ENCODE measurements around the gene ABCA7.

Gene ABCA7

DNA sequence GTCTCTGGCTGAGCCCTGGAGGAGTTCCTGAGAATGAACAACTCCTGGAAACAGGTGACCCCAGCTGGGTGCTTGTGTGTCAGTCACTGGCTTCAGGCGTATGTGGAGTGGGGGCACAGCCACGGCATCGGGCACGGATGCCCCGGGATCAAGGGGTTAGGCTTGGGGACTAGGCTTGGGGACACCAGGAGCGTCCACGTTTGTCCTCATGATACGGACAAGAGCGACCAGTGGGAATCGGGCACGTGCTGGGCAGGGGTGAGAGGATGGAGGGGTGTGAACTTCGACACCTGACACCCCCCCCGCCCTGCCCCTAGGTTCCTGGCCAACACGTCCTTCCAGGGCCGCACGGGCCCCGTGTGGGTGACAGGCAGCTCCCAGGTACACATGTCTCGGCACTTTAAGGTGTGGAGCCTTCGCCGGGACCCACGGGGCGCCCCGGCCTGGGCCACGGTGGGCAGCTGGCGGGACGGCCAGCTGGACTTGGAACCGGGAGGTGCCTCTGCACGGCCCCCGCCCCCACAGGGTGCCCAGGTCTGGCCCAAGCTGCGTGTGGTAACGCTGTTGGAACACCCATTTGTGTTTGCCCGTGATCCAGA lies 35.6 kb upstream of the ABCA7 start:
- DNase-seq (ENCODE audit: extremely low read depth, low read depth): no peak
- TF ChIP-seq, protein P1, sequence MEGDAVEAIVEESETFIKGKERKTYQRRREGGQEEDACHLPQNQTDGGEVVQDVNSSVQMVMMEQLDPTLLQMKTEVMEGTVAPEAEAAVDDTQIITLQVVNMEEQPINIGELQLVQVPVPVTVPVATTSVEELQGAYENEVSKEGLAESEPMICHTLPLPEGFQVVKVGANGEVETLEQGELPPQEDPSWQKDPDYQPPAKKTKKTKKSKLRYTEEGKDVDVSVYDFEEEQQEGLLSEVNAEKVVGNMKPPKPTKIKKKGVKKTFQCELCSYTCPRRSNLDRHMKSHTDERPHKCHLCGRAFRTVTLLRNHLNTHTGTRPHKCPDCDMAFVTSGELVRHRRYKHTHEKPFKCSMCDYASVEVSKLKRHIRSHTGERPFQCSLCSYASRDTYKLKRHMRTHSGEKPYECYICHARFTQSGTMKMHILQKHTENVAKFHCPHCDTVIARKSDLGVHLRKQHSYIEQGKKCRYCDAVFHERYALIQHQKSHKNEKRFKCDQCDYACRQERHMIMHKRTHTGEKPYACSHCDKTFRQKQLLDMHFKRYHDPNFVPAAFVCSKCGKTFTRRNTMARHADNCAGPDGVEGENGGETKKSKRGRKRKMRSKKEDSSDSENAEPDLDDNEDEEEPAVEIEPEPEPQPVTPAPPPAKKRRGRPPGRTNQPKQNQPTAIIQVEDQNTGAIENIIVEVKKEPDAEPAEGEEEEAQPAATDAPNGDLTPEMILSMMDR (IDR thresholded peaks at IDR 0.05; ENCODE audit: low read depth, low read length, missing control alignments): no peak
- H3K4me3 ChIP-seq (replicated peaks; ENCODE audit: low read depth, low read length): no peak overlapping the region

DNA sequence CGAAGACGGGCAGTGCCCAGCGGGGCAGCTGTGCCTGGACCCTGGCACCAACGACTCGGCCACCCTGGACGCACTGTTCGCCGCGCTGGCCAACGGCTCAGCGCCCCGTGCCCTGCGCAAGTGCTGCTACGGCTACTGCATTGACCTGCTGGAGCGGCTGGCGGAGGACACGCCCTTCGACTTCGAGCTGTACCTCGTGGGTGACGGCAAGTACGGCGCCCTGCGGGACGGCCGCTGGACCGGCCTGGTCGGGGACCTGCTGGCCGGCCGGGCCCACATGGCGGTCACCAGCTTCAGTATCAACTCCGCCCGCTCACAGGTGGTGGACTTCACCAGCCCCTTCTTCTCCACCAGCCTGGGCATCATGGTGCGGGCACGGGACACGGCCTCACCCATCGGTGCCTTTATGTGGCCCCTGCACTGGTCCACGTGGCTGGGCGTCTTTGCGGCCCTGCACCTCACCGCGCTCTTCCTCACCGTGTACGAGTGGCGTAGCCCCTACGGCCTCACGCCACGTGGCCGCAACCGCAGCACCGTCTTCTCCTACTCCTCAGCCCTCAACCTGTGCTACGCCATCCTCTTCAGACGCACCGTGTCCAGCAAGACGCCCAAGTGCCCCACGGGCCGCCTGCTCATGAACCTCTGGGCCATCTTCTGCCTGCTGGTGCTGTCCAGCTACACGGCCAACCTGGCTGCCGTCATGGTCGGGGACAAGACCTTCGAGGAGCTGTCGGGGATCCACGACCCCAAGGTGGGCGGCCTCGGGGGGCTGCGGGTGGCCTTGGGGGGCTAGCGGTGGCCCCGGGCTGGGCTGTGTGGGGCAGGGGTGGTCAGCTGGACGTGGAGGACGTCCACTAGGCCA lies 34.9 kb upstream of the ABCA7 start:
- TF ChIP-seq, protein P1 (IDR thresholded peaks at IDR 0.05; ENCODE audit: low read depth, low read length, missing control alignments): no peak
- H3K4me3 ChIP-seq (replicated peaks; ENCODE audit: low read depth, low read length): no peak overlapping the region
- no peak for DNase-seq (ENCODE audit: extremely low read depth, low read depth)

DNA sequence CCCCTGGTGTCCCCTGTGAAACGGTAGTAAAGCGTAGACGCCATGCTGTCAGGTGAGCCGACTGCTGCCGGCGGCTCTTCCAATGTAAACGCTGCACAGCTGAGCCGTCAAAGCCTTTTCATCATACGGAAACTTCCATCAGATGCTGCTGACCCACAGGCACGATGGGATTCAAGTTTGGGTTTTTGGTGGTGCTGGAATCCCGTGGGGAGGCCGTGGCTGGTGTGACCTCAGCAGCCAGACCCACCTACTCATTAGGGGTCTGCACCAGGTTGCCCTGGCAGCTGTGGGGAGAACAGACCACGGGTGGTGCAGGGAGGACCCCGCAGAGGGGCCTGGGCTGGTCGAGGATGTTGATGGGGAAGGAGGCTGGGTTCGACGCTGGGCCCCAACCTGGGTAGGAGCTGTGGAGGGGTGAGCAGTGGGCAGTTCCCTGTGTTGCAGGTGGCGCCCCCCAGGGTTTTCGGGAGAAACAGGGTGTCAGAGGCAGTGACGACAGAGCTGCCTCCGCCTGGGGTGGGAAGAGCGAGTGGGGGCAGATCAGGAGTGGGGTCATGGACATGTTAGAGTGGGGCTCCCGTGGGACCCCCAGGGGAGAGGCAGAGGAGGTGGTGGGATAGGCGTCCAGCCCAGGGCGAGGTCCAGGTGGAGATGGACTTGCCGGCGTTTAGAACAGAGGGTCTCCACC lies 33.1 kb upstream of the ABCA7 start:
- no peak overlapping the region for H3K4me3 ChIP-seq (replicated peaks; ENCODE audit: low read depth, low read length)
- TF ChIP-seq, protein P1 (IDR thresholded peaks at IDR 0.05; ENCODE audit: low read depth, low read length, missing control alignments): no peak
- DNase-seq (ENCODE audit: extremely low read depth, low read depth): no peak

DNA sequence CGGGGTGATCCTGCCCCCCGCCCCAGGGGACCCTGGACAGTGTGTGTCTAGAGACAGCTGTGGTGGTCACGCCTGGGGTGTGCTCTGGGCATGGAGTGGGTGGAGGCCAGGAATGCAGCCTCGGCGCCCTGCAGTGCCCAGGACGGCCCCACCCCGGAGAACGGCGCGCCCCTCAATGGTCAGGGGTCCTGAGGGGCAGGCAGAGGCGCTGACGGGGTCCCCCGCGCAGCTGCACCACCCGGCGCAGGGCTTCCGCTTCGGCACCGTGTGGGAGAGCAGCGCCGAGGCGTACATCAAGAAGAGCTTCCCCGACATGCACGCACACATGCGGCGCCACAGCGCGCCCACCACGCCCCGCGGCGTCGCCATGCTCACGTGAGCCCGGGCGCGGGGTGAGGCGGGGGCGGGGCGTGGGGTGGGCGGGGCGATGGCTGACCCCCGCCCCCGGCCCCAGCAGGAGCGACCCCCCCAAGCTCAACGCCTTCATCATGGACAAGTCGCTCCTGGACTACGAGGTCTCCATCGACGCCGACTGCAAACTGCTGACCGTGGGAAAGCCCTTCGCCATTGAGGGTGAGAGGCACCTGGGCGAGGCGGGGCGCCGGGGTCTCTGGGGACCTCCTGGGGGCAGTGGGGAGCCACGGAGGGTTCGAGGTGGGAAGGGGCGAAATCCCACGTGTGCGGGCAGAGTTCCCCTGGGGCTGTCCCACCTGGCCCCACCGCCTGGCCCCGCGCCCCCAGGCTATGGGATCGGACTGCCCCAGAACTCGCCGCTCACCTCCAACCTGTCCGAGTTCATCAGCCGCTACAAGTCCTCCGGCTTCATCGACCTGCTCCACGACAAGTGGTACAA lies 32.3 kb upstream of the ABCA7 start:
- no peak for DNase-seq (ENCODE audit: extremely low read depth, low read depth)
- TF ChIP-seq, protein P1 (IDR thresholded peaks at IDR 0.05; ENCODE audit: low read depth, low read length, missing control alignments): no peak
- H3K4me3 ChIP-seq (replicated peaks; ENCODE audit: low read depth, low read length): no peak overlapping the region

DNA sequence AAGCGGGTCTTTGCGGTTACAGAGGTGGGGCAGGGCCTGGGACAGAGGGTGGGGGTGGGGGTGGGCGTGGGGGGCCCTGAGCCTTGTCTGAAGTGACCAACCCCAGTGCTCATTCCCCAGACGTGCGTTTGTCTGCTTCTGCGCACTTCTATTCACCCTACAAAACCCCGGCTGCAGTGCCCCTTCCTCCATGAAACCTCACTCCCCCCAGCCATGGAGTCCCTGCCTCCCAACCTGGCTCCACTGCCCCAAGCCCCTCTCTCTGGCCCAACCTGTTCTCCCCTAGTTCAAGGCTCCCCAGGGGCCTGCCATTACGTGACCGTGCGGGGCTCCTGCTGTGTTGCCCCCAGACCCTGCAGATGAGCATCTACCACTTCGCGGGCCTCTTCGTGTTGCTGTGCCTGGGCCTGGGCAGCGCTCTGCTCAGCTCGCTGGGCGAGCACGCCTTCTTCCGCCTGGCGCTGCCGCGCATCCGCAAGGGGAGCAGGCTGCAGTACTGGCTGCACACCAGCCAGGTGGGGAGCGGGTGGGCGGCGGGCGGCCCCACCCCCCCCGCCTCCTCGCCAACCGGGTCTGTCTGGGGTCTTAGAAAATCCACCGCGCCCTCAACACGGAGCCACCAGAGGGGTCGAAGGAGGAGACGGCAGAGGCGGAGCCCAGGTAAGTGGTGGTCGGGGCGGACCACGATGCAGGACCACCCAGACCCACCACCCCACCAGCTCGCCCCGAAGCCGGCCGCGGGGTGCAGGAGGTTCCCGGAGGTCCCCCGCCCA lies 31.5 kb upstream of the ABCA7 start:
- TF ChIP-seq, protein P1 (IDR thresholded peaks at IDR 0.05; ENCODE audit: low read depth, low read length, missing control alignments): no peak
- H3K4me3 ChIP-seq (replicated peaks; ENCODE audit: low read depth, low read length): no peak overlapping the region
- DNase-seq (ENCODE audit: extremely low read depth, low read depth): no peak

Measured in HFF-Myc (cell line).